K562 (cell line): ENCODE data around the gene LTBP1. TPM values are rescaled to one million over a fixed set of nuclear protein-coding genes. Genes with fewer than 3 reads are reported as not detected.

Experiments
- ATAC-seq: fragments of 200-7000 bp; cut with Tn5 transposase; 3 replicates; pipeline ENCODE4 v1.9.1; 2020; ENCODE audit warnings: moderate library complexity
- BruUV-seq: library from RNA; stranded (reverse); fragments of 400-500 nt; replicated peaks from 2 replicates; lab custom pipeline; 2021; lab: Mats Ljungman, UMichigan
- CTCF ChIA-PET: fragments of 300-600 bp; formaldehyde crosslinking; extraction: SDS; loops from one replicate; lab custom pipeline; 2021; ENCODE audit warnings: low intra/inter-chr PET ratio; lab: Yijun Ruan, JAX
- POLR2A ChIA-PET: fragments of 300-600, 350-650 bp; sonication (Branson Sonifier 250); formaldehyde crosslinking; extraction: SDS; loops from one replicate; lab custom pipeline; 2021; ENCODE audit warnings: antibody characterized with exemption, inconsistent platforms; lab: Yijun Ruan, JAX
- DNase-seq, 4 experiments: peaks; one replicate each; pipeline versions ENCODE4 v3.0.0 to v3.0.0-alpha.2; 2011 to 2018; ENCODE audit warnings: low spot score in 3 of 4, mixed read lengths in 3 of 4; ENCODE audit errors: extremely low read depth in 1 of 4
- FAIRE-seq: peaks from 2 replicates; lab custom pipeline; 2011; peaks lifted over from hg19 to GRCh38; lab: Jason Lieb, UNC
- H2AFZ ChIP-seq: 2 replicates; pipeline ENCODE4 v1.6.0; 2011; ENCODE audit warnings: low read depth, low read length, control low read depth, inconsistent platforms
- H3K27ac ChIP-seq: fragments of 200-600 bp; 3 replicates; pipeline ENCODE4 v1.8.0; 2011; ENCODE audit warnings: low read depth, mild to moderate bottlenecking, control low read depth, inconsistent platforms, low read length, moderate library complexity, mixed read lengths; ENCODE audit errors: extremely low read depth
- H3K27me3 ChIP-seq, 2 experiments: fragments of 300-600 bp in 1 of 2; 2 replicates in 1 of 2; 3 replicates in 1 of 2; pipeline versions ENCODE4 v1.6.0 to v1.8.0; 2011; ENCODE audit warnings: inconsistent platforms in 2 of 2, low read length in 2 of 2, mild to moderate bottlenecking in 1 of 2, mixed read lengths in 1 of 2, moderate library complexity in 1 of 2; ENCODE audit not compliant: control insufficient read depth in 2 of 2, insufficient read depth in 2 of 2
- H3K36me3 ChIP-seq: fragments of 300-600 bp; 3 replicates; pipeline ENCODE4 v1.8.0; 2011; ENCODE audit warnings: mild to moderate bottlenecking, low read length, inconsistent platforms; ENCODE audit not compliant: control insufficient read depth, insufficient read depth
- H3K4me1 ChIP-seq, 2 experiments: fragments of 200-600 bp in 1 of 2; replicated peaks in 1 of 2; 2 replicates in 1 of 2; 3 replicates in 1 of 2; pipeline versions ENCODE4 v1.5.1 to v1.8.0; 2011; ENCODE audit warnings: inconsistent platforms in 2 of 2, low read length in 2 of 2, mild to moderate bottlenecking in 1 of 2, mixed read lengths in 1 of 2, moderate library complexity in 1 of 2; ENCODE audit not compliant: control insufficient read depth in 2 of 2, insufficient read depth in 2 of 2
- H3K4me2 ChIP-seq: 2 replicates; pipeline ENCODE4 v1.6.1; 2011; ENCODE audit warnings: low read length, control low read depth, inconsistent platforms, mixed read lengths; ENCODE audit not compliant: insufficient read depth
- H3K4me3 ChIP-seq: fragments of 200-600 bp; sonication (generic), shearing (Covaris generic); 2 replicates; pipeline ENCODE4 v1.5.1; 2016; ENCODE audit warnings: control low read depth, inconsistent platforms
- H3K79me2 ChIP-seq: fragments of 200-600 bp; 3 replicates; pipeline ENCODE4 v1.8.0; 2011; ENCODE audit warnings: low read length, inconsistent platforms; ENCODE audit not compliant: control insufficient read depth, insufficient read depth
- H3K9ac ChIP-seq, 2 experiments: 2 replicates each; pipeline versions ENCODE4 v1.6.0 to v1.6.1; 2011; ENCODE audit warnings: low read depth in 2 of 2, low read length in 2 of 2, control low read depth in 1 of 2, inconsistent platforms in 1 of 2, mild to moderate bottlenecking in 1 of 2, mixed read lengths in 1 of 2; ENCODE audit not compliant: insufficient read depth in 1 of 2
- H3K9me1 ChIP-seq: one replicate; pipeline ENCODE4 v1.6.0; 2011; ENCODE audit warnings: inconsistent platforms, mild to moderate bottlenecking, low read length, moderate library complexity; ENCODE audit not compliant: control insufficient read depth, insufficient read depth
- H3K9me3 ChIP-seq: replicated peaks from 2 replicates; pipeline ENCODE4 v1.5.1; 2011; ENCODE audit warnings: low read depth, low read length, inconsistent platforms; ENCODE audit not compliant: control insufficient read depth, insufficient read depth
- H4K20me1 ChIP-seq: replicated peaks from 2 replicates; pipeline ENCODE4 v1.6.1; 2011; ENCODE audit warnings: low read length, inconsistent platforms, mixed read lengths; ENCODE audit not compliant: control insufficient read depth, insufficient read depth
- BCL6 ChIP-seq: fragments of 250-450 bp; sonication (Bioruptor Pico); IDR thresholded peaks from 2 replicates; pipeline ENCODE4 v1.4.0; 2020
- CREBBP ChIP-seq: IDR thresholded peaks from one replicate; pipeline ENCODE4 v1.6.1; 2012; ENCODE audit warnings: low read depth, mild to moderate bottlenecking, control low read depth, inconsistent platforms, low read length
- DMBX1 ChIP-seq: fragments of 250-450 bp; sonication (Bioruptor Pico); IDR thresholded peaks from 2 replicates; pipeline ENCODE4 v1.8.0; 2022; ENCODE audit warnings: inconsistent platforms, mild to moderate bottlenecking, moderate library complexity, borderline replicate concordance
- DPF2 ChIP-seq: fragments of 450-650 bp; IDR thresholded peaks from 2 replicates; pipeline ENCODE4 v1.6.1; 2016
- HNRNPH1 ChIP-seq: fragments of 200-400 bp; formaldehyde crosslinking; optimal IDR thresholded peaks from 2 replicates; pipeline ENCODE3; 2017; ENCODE audit warnings: low read depth, mild to moderate bottlenecking, low read length, moderate library complexity
- ZKSCAN8 ChIP-seq: fragments of 200-800 bp; sonication (Bioruptor generic); IDR thresholded peaks from 2 replicates; pipeline ENCODE4 v1.6.1; 2016; ENCODE audit warnings: missing genetic modification characterization, missing compliant biosample characterization
- ZNF316 ChIP-seq: fragments of 450-650 bp; IDR thresholded peaks from 2 replicates; pipeline ENCODE4 v1.6.1; 2016
- ZNF431 ChIP-seq: sonication (generic); formaldehyde crosslinking; IDR thresholded peaks from 2 replicates; pipeline ENCODE4 v1.8.0; 2022; ENCODE audit warnings: mild to moderate bottlenecking, missing genetic modification reagents
- ZNF696 ChIP-seq: fragments of 250-450 bp; sonication (Bioruptor Pico); conservative IDR thresholded peaks from 2 replicates; pipeline ENCODE4 v1.4.0; 2020; ENCODE audit warnings: mild to moderate bottlenecking, moderate library complexity
- WGBS: fragments of 100-300 bp; shearing (Covaris generic); methylation state at CpG from one replicate; pipeline ENCODE4 v1.1.6; 2016; ENCODE audit warnings: low coverage, mixed read lengths; ENCODE audit not compliant: insufficient coverage; ENCODE audit errors: missing lambda C conversion rate; 5-methylcytosine and 5-hydroxymethylcytosine counted together
- in situ Hi-C: fragments of 300-500 bp; cut with MboI; formaldehyde crosslinking; loops from 4 replicates; pipeline ENCODE4 v1.15.0; 2018; ENCODE audit warnings: inconsistent platforms, mixed read lengths
- intact Hi-C: fragments of 100-400 bp; cut with micrococcal nuclease; formaldehyde crosslinking; loops from 2 replicates; pipeline ENCODE4 v1.14.2; 2022
- polyA plus RNA-seq, 8 experiments: library from polyadenylated mRNA; depleted of rRNA in 4 of 8; stranded (reverse) in 5 of 8; unstranded in 3 of 8; fragments of >200 nt; fragmentation: Nextera tagmentation in 2 of 8; fragmentation: Illumina TruSeq in 1 of 8; extraction: Ambion mirVana in 2 of 8; extraction: Trizol in 1 of 8; gene quantifications; 2 replicates each; pipeline versions ENCODE4 v1.2.1 to v1.2.3, GENCODE V29; 2011 to 2014; ENCODE audit warnings: inconsistent platforms in 1 of 8, missing spikeins in 1 of 8
- total RNA-seq, 7 experiments: library from RNA; depleted of rRNA in 6 of 7; stranded (reverse); fragments of >200 nt in 6 of 7; fragmentation: Illumina TruSeq in 2 of 7; extraction: Trizol in 2 of 7; gene quantifications; 2 replicates each; pipeline versions ENCODE4 v1.2.1 to v1.2.3, GENCODE V29; 2011 to 2021; ENCODE audit warnings: low replicate concordance in 1 of 7
- TF ChIP-seq, protein P1 (sequence below): fragments of 250-450 bp; sonication (Bioruptor Pico); IDR thresholded peaks from 2 replicates; pipeline ENCODE4 v1.8.0; 2021; ENCODE audit warnings: moderate library complexity, mild to moderate bottlenecking, inconsistent platforms
- TF ChIP-seq, protein P2 (sequence below): fragments of 450-650 bp; formaldehyde crosslinking; IDR thresholded peaks from 2 replicates; pipeline ENCODE4 v1.4.0; 2020; ENCODE audit warnings: mild to moderate bottlenecking, moderate library complexity
- TF ChIP-seq, protein P3 (sequence below), 3 experiments: IDR thresholded peaks in 2 of 3; conservative IDR thresholded peaks in 1 of 3; 2 replicates each; pipeline ENCODE4 v1.5.1; 2011 to 2012; ENCODE audit warnings: low read length in 3 of 3, mild to moderate bottlenecking in 3 of 3, control low read depth in 2 of 3, improper control_type of control experiment in 1 of 3, inconsistent platforms in 1 of 3, low read depth in 1 of 3, mixed read lengths in 1 of 3, moderate library complexity in 1 of 3; ENCODE audit not compliant: insufficient read depth in 2 of 3

LTBP1 gene
- total and polyA plus RNA-seq, 9 of the 15 experiments (the other 6 are each of a cell fraction or from before 2014, with no cell fraction given), result 3.6 to 16.4 (median 8.5) TPM

DNA sequence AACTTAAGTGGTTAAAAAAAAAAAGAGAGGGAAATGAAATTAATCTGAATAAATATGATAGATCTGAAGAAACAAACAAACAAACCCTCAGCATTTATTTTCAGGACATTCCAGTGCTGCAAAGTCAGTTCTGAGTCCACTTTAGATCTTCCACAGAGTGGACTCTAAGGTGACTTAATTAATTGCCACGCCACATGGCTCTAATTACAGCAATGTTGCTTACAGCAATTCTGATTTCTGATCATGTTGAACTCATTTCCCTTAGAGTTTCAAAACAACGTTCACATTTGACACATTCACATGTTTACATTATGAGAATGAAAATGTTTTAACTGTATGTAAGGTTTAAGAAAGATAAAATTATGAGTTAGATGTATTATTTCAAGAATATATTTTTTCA lies 491.1 kb downstream of the LTBP1 start:
- no peak for ATAC-seq
- peaks cover 0 to 7% of the 10 kb centered on the region in 2 experiments; a peak in 2 of 5 replicates for H3K4me1 ChIP-seq
- peak overlapping the region in 1 of 2 experiments; percentile 10; a peak in 1 of 4 replicates for H3K9ac ChIP-seq
- FAIRE-seq, result no peak
- no peak for DNase-seq
- no peaks in the 10 kb centered on the region for H3K27me3 ChIP-seq
- no peak overlapping the region for H3K4me2 ChIP-seq
- H3K79me2 ChIP-seq, result no peaks in the 10 kb centered on the region
- H3K36me3 ChIP-seq, result no peaks in the 10 kb centered on the region
- no TSS peak for BruUV-seq
- TF ChIP-seq ZKSCAN8 (CRISPR knock-in tag) (0 out of 2 replicates have a peak, but pooled peaks have one; percentile 19), ZNF431 (CRISPR knock-in tag) (no peak), DMBX1 (0 out of 2 replicates have a peak, but pooled peaks have one; percentile 2), BCL6 (no peak), DPF2 (no peak)
- CTCF ChIA-PET, result no interaction called here
- POLR2A ChIA-PET, result no interaction called here
- no peaks in the 10 kb centered on the region for H3K9me3 ChIP-seq
- in situ Hi-C loops (no loop called here), intact Hi-C loops (no loop called here)
- peak overlapping the region; percentile 54; the same call in 1 of the 2 replicates for H2AFZ ChIP-seq
- WGBS, result 24% methylated on average over 2 of the region's 2 CpGs
- H4K20me1 ChIP-seq, result no peaks in the 10 kb centered on the region
- H3K27ac ChIP-seq, result peak overlapping the region; percentile 53; the same call in 2 of the 3 replicates
- H3K9me1 ChIP-seq, result no peaks in the 10 kb centered on the region
- no peak overlapping the region for H3K4me3 ChIP-seq

DNA sequence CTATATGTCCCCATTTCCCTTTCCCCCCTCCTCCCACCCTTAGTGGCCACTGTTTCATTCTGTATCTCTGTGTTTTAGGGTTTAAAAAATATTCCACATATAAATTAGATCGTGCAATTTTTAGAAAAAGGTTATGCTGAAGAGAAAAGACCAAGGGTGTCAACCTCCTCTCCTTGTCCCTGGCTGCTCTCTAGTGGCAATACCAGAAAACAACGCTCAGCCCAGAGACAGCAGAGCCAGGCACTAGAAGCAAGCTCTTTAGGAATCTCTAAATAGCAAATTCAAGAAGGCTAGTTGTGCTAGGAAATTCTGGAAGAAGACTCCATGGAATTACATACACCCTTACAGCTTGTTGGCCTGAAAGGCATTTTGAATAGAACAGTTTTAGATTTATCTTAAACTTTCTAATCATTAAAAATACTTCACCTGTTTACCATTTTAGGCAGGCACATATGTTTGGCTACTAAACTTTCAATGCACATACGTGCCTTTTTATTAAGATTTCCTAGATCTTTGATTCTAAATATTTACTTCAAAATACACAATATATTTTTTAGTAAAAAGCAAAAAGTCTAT lies 494.6 kb downstream of the LTBP1 start:
- no peaks in the 10 kb centered on the region for H3K9me3 ChIP-seq
- ChIA-PET CTCF (interaction anchor here (0.8 to 0.9 kb wide), 2 partner anchors 30 to 139 kb away, joined by 3 read pairs; no protein-coding TSS in a partner anchor), POLR2A (interaction anchor here (1.2 to 1.5 kb wide), 2 partner anchors 10 to 28 kb away, joined by 3 read pairs; no protein-coding TSS in a partner anchor)
- H3K79me2 ChIP-seq, result no peaks in the 10 kb centered on the region
- no peak overlapping the region for H3K4me3 ChIP-seq
- intact Hi-C loops (loop anchor here (1.0 to 10.0 kb wide), 3 partner anchors 28 to 669 kb away; no protein-coding TSS in a partner anchor), in situ Hi-C loops (no loop called here)
- no peaks in the 10 kb centered on the region for H3K36me3 ChIP-seq
- ATAC-seq, result peak; percentile 92
- no peak overlapping the region for H3K4me2 ChIP-seq
- no peak overlapping the region for H3K27ac ChIP-seq
- no peaks in the 10 kb centered on the region for H4K20me1 ChIP-seq
- H2AFZ ChIP-seq, result no peak overlapping the region
- no peaks in the 10 kb centered on the region for H3K27me3 ChIP-seq
- FAIRE-seq, result peak; percentile 94
- H3K9ac ChIP-seq, result no peak overlapping the region
- 9% methylated on average over 2 of the region's 3 CpGs for WGBS
- DNase-seq, result peak; percentile 23 to 64 (median 42)
- BruUV-seq, result no TSS peak
- no peaks in the 10 kb centered on the region for H3K9me1 ChIP-seq
- peaks cover 0 to 5% of the 10 kb centered on the region in 2 experiments; a peak in 2 of 5 replicates for H3K4me1 ChIP-seq
- TF ChIP-seq, protein P1, sequence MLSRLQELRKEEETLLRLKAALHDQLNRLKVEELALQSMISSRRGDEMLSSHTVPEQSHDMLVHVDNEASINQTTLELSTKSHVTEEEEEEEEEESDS (CRISPR knock-in tag), result no peak
- TF ChIP-seq ZNF316 (no peak), HNRNPH1 (no peak), CREBBP (no peak), ZNF696 (CRISPR knock-in tag) (no peak)
- TF ChIP-seq, protein P2, sequence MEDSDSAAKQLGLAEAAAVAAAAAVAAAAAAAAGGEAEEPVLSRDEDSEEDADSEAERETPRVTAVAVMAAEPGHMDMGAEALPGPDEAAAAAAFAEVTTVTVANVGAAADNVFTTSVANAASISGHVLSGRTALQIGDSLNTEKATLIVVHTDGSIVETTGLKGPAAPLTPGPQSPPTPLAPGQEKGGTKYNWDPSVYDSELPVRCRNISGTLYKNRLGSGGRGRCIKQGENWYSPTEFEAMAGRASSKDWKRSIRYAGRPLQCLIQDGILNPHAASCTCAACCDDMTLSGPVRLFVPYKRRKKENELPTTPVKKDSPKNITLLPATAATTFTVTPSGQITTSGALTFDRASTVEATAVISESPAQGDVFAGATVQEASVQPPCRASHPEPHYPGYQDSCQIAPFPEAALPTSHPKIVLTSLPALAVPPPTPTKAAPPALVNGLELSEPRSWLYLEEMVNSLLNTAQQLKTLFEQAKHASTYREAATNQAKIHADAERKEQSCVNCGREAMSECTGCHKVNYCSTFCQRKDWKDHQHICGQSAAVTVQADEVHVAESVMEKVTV, result peak; percentile 56
- TF ChIP-seq, protein P3, sequence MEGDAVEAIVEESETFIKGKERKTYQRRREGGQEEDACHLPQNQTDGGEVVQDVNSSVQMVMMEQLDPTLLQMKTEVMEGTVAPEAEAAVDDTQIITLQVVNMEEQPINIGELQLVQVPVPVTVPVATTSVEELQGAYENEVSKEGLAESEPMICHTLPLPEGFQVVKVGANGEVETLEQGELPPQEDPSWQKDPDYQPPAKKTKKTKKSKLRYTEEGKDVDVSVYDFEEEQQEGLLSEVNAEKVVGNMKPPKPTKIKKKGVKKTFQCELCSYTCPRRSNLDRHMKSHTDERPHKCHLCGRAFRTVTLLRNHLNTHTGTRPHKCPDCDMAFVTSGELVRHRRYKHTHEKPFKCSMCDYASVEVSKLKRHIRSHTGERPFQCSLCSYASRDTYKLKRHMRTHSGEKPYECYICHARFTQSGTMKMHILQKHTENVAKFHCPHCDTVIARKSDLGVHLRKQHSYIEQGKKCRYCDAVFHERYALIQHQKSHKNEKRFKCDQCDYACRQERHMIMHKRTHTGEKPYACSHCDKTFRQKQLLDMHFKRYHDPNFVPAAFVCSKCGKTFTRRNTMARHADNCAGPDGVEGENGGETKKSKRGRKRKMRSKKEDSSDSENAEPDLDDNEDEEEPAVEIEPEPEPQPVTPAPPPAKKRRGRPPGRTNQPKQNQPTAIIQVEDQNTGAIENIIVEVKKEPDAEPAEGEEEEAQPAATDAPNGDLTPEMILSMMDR (IDR thresholded peaks at IDR 0.05 in 2 of 3, conservative IDR thresholded peaks at IDR 0.05 in 1 of 3; ENCODE audit: insufficient read depth in 2 of 3, low read depth in 1 of 3, low read length in 3 of 3), result peak; percentile 69 to 71 (median 71)
